Astrocyte (in vitro differentiated cells and primary cell): ENCODE data around the gene GH2. TPM values are rescaled to one million over a fixed set of nuclear protein-coding genes. Genes with fewer than 3 reads are reported as not detected.
"Not testable (repeated sequence)": the region's sequence is repeated elsewhere in the genome, so short reads cannot be mapped to it uniquely, and the experiment has no call there.

ENCODE experiments used
- DNase-seq: peaks from one replicate; pipeline ENCODE4 v3.0.0-alpha.2; 2010; ENCODE audit warnings: low read depth
- FAIRE-seq: peaks from 2 replicates; lab custom pipeline; 2011; peaks lifted over from hg19 to GRCh38; lab: Jason Lieb, UNC
- H2AFZ ChIP-seq: 2 replicates; pipeline ENCODE4 v1.6.0; 2012; ENCODE audit warnings: low read depth, low read length, inconsistent platforms
- H3K27ac ChIP-seq: 2 replicates; pipeline ENCODE4 v1.5.1; 2011; ENCODE audit warnings: low read depth, low read length, inconsistent platforms
- H3K27me3 ChIP-seq: 2 replicates; pipeline ENCODE4 v1.6.0; 2011; ENCODE audit warnings: low read length, inconsistent platforms; ENCODE audit not compliant: insufficient read depth
- H3K36me3 ChIP-seq: 2 replicates; pipeline ENCODE4 v1.5.1; 2011; ENCODE audit warnings: low read length, inconsistent platforms; ENCODE audit not compliant: insufficient read depth
- H3K4me1 ChIP-seq: 2 replicates; pipeline ENCODE4 v1.5.1; 2011; ENCODE audit warnings: low read length, inconsistent platforms; ENCODE audit not compliant: insufficient read depth
- H3K4me2 ChIP-seq: 2 replicates; pipeline ENCODE4 v1.6.0; 2012; ENCODE audit warnings: low read length, inconsistent platforms
- H3K4me3 ChIP-seq: 2 replicates; pipeline ENCODE4 v1.5.1; 2011; ENCODE audit warnings: low read depth, mild to moderate bottlenecking, low read length, inconsistent platforms; ENCODE audit not compliant: insufficient read depth
- H3K79me2 ChIP-seq: 2 replicates; pipeline ENCODE4 v1.6.0; 2012; ENCODE audit warnings: mild to moderate bottlenecking, low read length, inconsistent platforms; ENCODE audit not compliant: insufficient read depth
- H3K9ac ChIP-seq: 2 replicates; pipeline ENCODE4 v1.6.0; 2012; ENCODE audit warnings: mild to moderate bottlenecking, low read length, inconsistent platforms
- H3K9me3 ChIP-seq: 2 replicates; pipeline ENCODE4 v1.5.1; 2012; ENCODE audit warnings: low read depth, mild to moderate bottlenecking, low read length, inconsistent platforms; ENCODE audit not compliant: insufficient read depth
- H4K20me1 ChIP-seq: 2 replicates; pipeline ENCODE4 v1.6.0; 2012; ENCODE audit warnings: low read length, inconsistent platforms; ENCODE audit not compliant: insufficient read depth
- H3K27ac Mint-ChIP-seq: one replicate; pipeline ENCODE4 v1.8.0; 2021; ENCODE audit warnings: mild to moderate bottlenecking, mixed read lengths; ENCODE audit not compliant: unreplicated experiment
- H3K27me3 Mint-ChIP-seq: one replicate; pipeline ENCODE4 v1.8.0; 2021; ENCODE audit warnings: low read depth, mixed read lengths; ENCODE audit not compliant: unreplicated experiment
- H3K36me3 Mint-ChIP-seq: one replicate; pipeline ENCODE4 v1.8.0; 2021; ENCODE audit warnings: low read depth, mixed read lengths; ENCODE audit not compliant: unreplicated experiment
- H3K4me1 Mint-ChIP-seq: one replicate; pipeline ENCODE4 v1.8.0; 2021; ENCODE audit warnings: low read depth, mixed read lengths; ENCODE audit not compliant: unreplicated experiment
- H3K4me3 Mint-ChIP-seq: one replicate; pipeline ENCODE4 v1.8.0; 2021; ENCODE audit warnings: mild to moderate bottlenecking, moderate library complexity, mixed read lengths; ENCODE audit not compliant: unreplicated experiment
- H3K9me3 Mint-ChIP-seq: one replicate; pipeline ENCODE4 v1.8.0; 2021; ENCODE audit warnings: mild to moderate bottlenecking, mixed read lengths; ENCODE audit not compliant: unreplicated experiment
- CTCF ChIP-seq: IDR thresholded peaks from 2 replicates; pipeline ENCODE4 v1.5.1; 2011; ENCODE audit warnings: low read depth, mild to moderate bottlenecking, inconsistent platforms, low read length, moderate library complexity; ENCODE audit not compliant: insufficient read depth
- total RNA-seq: library from RNA; stranded (reverse); gene quantifications from 2 replicates; pipeline ENCODE4 v1.2.1, GENCODE V29; 2021

Gene GH2
- total RNA-seq, 1 donor from 2014 or later: not detected

GRCh38 chr17:63894021-63894420 lies 12.3 kb upstream of the GH2 start:
- not testable (repeated sequence) for H3K79me2 ChIP-seq, H4K20me1 ChIP-seq, H3K9me3 ChIP-seq, H3K4me1 Mint-ChIP-seq, H3K4me1 ChIP-seq, H3K36me3 Mint-ChIP-seq, H3K27me3 Mint-ChIP-seq, H3K4me3 ChIP-seq, H3K36me3 ChIP-seq, H3K9ac ChIP-seq, DNase-seq, H3K4me2 ChIP-seq, H3K9me3 Mint-ChIP-seq, H2AFZ ChIP-seq, FAIRE-seq, H3K27ac ChIP-seq, H3K4me3 Mint-ChIP-seq, H3K27me3 ChIP-seq, H3K27ac Mint-ChIP-seq

- H3K4me3 Mint-ChIP-seq: not testable (repeated sequence)
Measured at GRCh38 chr17:63892316-63893037, 10.7 kb upstream of the GH2 start.

GRCh38 chr17:63889026-63889848 lies 7.5 kb upstream of the GH2 start:
- H3K4me2 ChIP-seq, H3K36me3 ChIP-seq, H3K4me1 ChIP-seq, H3K9me3 Mint-ChIP-seq, H3K36me3 Mint-ChIP-seq, H3K4me1 Mint-ChIP-seq, H3K27me3 ChIP-seq, H4K20me1 ChIP-seq, H3K4me3 ChIP-seq, H3K9me3 ChIP-seq, H3K79me2 ChIP-seq, H3K4me3 Mint-ChIP-seq, H3K9ac ChIP-seq, FAIRE-seq, DNase-seq, H3K27me3 Mint-ChIP-seq, H2AFZ ChIP-seq, H3K27ac ChIP-seq: not testable (repeated sequence)
- peak; percentile 30 for TF ChIP-seq CTCF
- H3K27ac Mint-ChIP-seq: peak overlapping the region; percentile 23

More at GRCh38 chr17:63892316-63893037, 10.7 kb upstream of the GH2 start:
- H3K9ac ChIP-seq, H3K9me3 Mint-ChIP-seq, H3K4me1 ChIP-seq, H3K27ac Mint-ChIP-seq, H3K79me2 ChIP-seq, H3K4me2 ChIP-seq, H4K20me1 ChIP-seq, H3K4me3 ChIP-seq, FAIRE-seq, H3K9me3 ChIP-seq, H3K4me1 Mint-ChIP-seq, H3K36me3 Mint-ChIP-seq, H3K27ac ChIP-seq, DNase-seq, H2AFZ ChIP-seq, H3K27me3 ChIP-seq, H3K27me3 Mint-ChIP-seq, H3K36me3 ChIP-seq: not testable (repeated sequence)
- TF ChIP-seq CTCF: peak; percentile 14

GRCh38 chr17:63885119-63885518 lies 3.4 kb upstream of the GH2 start:
- H3K4me1 Mint-ChIP-seq, FAIRE-seq, H3K9me3 ChIP-seq, H3K36me3 Mint-ChIP-seq, H3K27me3 ChIP-seq, H2AFZ ChIP-seq, H3K27me3 Mint-ChIP-seq, DNase-seq, H3K4me2 ChIP-seq, H3K27ac ChIP-seq, H3K4me3 Mint-ChIP-seq, H3K4me1 ChIP-seq, H4K20me1 ChIP-seq, H3K4me3 ChIP-seq, H3K79me2 ChIP-seq, H3K9ac ChIP-seq, H3K9me3 Mint-ChIP-seq, H3K36me3 ChIP-seq, H3K27ac Mint-ChIP-seq: not testable (repeated sequence)
